Measurements from ENCODE around the gene SPTA1.

Gene SPTA1

DNA sequence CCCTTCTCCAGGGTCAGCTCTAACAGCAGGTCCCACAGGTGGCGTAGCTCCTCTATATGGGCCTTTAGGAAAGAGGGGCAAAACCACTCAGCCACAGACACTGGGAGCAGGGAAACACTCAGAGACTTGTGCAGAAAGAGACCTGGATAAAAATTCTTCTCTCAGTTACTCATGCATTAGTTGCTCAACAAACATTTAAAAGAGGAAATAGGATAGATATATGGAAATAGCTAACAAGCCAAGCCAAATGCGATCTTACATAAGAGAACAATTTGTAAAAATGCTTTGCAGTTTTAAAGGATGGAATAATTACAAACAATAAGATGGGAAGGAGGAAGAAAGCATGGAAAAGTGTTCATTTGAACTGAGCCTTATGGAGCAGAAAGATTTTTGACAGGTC lies 4.9 kb downstream of the SPTA1 start:
- FAIRE-seq (no peak), DNase-seq (ENCODE audit: insufficient read length) (no peak)
- TF ChIP-seq POLR2A (IDR thresholded peaks at IDR 0.05; ENCODE audit: low read depth, low read length), result no peak
- TF ChIP-seq POLR2AphosphoS5 (IDR thresholded peaks at IDR 0.05; ENCODE audit: low read depth, low read length), result no peak
- TF ChIP-seq TAF1 (IDR thresholded peaks at IDR 0.05; ENCODE audit: borderline replicate concordance, low read depth, low read length), result no peak

DNA sequence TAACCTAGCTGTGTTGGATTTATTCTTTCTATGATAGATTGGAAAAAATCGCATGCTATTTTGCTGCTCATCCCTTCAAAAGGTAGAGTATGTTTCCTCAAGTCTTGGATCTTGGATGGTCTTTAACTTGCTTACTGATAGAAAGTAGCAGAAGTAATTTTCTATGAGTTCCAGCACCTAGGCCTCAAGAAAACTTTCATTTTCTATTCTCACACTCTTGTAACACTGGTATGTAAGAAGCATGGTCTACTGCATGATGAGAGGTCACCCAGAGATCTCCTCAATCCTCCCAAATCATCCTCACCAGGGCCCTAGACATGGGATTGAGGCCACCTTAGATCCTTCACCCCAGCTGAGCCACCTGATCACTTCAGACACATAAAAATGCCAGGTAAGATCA lies 7.2 kb downstream of the SPTA1 start:
- FAIRE-seq, result no peak
- DNase-seq (ENCODE audit: insufficient read length), result no peak
- no peak for TF ChIP-seq POLR2AphosphoS5 (IDR thresholded peaks at IDR 0.05; ENCODE audit: low read depth, low read length)

DNA sequence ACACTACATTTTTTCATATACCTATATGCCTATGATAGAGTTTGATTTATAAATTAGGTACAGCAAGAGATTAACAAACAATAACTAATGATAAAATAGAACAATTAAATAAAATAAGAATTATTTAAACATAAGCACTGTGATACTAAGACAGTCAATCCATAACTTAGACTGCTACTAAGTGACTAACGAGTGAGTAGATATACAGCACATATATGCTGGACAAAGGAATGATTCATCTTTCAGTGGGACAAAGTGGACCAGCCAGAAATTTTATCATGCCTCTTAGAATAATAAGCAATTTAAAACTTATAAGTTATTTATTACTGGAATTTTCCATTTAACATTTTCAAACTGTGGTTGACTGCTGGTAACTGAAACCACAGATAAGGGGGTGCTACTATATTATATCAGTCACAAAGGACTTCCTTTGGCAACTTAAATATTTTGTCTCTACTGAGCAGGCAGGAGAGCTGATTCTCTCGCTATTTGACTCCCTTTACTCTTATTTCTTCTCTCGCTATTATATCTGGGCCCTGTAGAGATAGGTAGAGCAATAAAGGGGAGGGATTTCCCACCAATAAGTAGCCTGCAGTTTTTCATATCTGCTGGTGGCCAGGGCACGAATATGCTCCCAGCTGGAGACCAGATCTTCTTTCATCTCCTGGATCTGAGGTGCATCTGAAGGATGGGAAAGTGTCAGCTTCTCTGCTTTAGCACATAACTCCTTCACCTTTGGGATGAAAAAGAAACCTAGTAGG lies 10.8 kb downstream of the SPTA1 start:
- TF ChIP-seq TAF1 (IDR thresholded peaks at IDR 0.05; ENCODE audit: borderline replicate concordance, low read depth, low read length), result no peak
- TF ChIP-seq POLR2A (IDR thresholded peaks at IDR 0.05; ENCODE audit: low read depth, low read length), result no peak
- TF ChIP-seq POLR2AphosphoS5 (IDR thresholded peaks at IDR 0.05; ENCODE audit: low read depth, low read length), result no peak
- DNase-seq (ENCODE audit: insufficient read length) (no peak), FAIRE-seq (no peak)

DNA sequence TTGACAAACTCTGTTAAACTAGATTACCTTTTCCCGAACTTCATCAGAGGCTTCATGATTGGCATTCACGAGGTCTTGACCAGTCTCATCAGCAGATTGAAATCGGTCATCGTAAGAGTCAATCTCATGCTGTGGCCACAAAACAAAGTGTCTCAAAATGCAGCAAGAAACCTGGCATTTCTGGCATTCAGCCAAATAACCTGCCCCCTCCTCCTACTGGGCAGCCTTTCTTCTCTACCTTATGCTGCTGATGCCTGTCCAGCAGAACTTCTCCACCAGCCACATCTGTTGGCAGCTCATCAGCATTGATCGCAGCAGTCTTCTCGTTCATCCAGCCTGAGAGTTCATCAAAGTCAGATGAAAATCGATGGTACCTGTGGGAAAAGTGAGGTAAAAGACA lies 12.2 kb downstream of the SPTA1 start:
- no peak for TF ChIP-seq TAF1 (IDR thresholded peaks at IDR 0.05; ENCODE audit: borderline replicate concordance, low read depth, low read length)
- TF ChIP-seq POLR2A (IDR thresholded peaks at IDR 0.05; ENCODE audit: low read depth, low read length), result no peak
- no peak for TF ChIP-seq POLR2AphosphoS5 (IDR thresholded peaks at IDR 0.05; ENCODE audit: low read depth, low read length)
- DNase-seq (ENCODE audit: insufficient read length) (no peak), FAIRE-seq (no peak)

DNA sequence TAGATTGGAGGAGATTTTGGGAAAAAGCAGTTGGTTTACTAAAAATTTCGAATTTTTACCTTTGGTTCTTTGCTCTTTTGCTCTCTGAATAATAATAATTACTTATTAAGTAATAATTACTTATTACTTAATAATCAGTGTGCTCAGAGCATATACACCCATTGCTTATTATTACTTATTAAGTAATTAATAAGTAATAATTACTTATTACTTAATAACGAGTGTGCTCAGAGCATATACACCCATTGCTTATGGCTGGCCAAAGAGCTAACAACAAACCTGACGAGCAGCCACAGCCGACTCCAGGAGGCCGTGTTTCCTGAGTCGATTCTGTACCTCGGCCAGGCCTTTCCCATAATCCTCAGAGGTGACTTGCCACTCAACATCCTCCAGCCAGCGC lies 20.5 kb downstream of the SPTA1 start:
- no peak for FAIRE-seq
- DNase-seq (ENCODE audit: insufficient read length), result no peak
- TF ChIP-seq POLR2AphosphoS5 (IDR thresholded peaks at IDR 0.05; ENCODE audit: low read depth, low read length), result no peak
- no peak for TF ChIP-seq POLR2A (IDR thresholded peaks at IDR 0.05; ENCODE audit: low read depth, low read length)
- no peak for TF ChIP-seq TAF1 (IDR thresholded peaks at IDR 0.05; ENCODE audit: borderline replicate concordance, low read depth, low read length)

DNA sequence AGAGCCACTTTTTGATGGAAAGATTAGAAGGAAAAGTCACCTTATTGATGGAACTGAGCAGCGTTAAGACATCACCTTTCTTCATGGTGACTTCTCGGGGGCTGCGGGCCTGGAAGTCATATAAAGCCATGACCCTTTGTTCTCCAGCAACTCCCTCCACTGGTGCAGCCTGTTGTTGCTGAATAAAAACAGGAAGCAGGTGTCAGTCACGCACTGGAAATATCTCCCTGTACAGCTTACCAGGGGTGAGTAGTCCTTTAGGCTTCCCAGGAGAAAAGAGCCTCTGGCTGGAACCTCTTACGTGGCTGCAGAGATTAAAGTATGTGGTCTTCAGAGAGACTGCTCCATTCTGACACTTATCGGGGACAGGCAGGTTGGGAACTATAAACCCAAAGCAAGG lies 31.9 kb downstream of the SPTA1 start:
- no peak for TF ChIP-seq POLR2A (IDR thresholded peaks at IDR 0.05; ENCODE audit: low read depth, low read length)
- TF ChIP-seq TAF1 (IDR thresholded peaks at IDR 0.05; ENCODE audit: borderline replicate concordance, low read depth, low read length), result no peak
- no peak for TF ChIP-seq POLR2AphosphoS5 (IDR thresholded peaks at IDR 0.05; ENCODE audit: low read depth, low read length)
- FAIRE-seq (no peak), DNase-seq (ENCODE audit: insufficient read length) (no peak)

DNA sequence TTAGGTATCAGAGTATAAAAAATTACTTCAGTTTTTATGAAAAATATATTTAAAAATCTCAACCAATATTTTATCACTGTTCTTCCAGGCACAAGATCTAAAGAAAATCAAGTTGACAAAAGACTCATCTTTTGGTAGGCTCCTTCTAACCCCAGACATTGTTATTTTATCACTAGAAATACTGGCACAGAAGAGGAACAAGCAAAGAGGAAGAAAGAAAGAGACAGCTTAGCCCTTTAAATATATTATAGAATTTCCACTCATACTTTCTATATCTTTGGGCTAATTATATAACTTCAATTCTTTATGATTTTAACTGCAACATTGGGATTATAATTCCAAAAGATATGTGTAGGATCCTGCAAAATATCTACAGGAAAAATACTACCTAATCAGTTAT lies 32.4 kb downstream of the SPTA1 start:
- DNase-seq (ENCODE audit: insufficient read length), result no peak
- TF ChIP-seq TAF1 (IDR thresholded peaks at IDR 0.05; ENCODE audit: borderline replicate concordance, low read depth, low read length) (no peak), POLR2AphosphoS5 (IDR thresholded peaks at IDR 0.05; ENCODE audit: low read depth, low read length) (no peak), POLR2A (IDR thresholded peaks at IDR 0.05; ENCODE audit: low read depth, low read length) (no peak)
- no peak for FAIRE-seq

DNA sequence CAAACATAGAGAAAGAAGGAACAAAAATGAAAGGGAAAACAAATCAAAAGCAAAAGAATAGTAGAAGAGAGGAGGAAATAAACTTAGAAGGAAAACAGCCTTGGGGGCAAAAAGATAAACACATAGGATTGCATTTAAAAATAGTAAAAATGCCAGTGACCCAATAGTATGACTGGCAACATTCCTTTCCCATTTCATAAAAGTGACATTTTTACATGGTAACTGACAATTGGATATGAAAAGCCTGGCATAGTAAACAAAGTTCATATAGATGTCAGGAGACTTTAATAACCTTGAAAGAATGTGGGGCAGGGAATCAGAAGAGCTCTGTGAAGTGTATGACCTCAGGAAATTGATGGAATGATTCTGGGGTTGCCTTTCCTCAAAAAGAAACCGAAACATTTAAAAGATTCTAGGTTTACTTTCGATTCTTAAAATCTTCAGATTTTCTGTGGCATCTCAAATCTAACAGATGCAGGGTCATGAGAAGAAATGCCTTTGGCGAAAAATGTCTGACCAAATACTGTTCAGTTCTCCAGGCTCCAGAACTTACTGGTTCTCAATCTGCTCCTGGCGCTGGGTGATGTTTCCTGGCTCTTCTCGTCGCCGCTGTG lies 33.7 kb downstream of the SPTA1 start:
- TF ChIP-seq POLR2AphosphoS5 (IDR thresholded peaks at IDR 0.05; ENCODE audit: low read depth, low read length), result no peak
- TF ChIP-seq POLR2A (IDR thresholded peaks at IDR 0.05; ENCODE audit: low read depth, low read length), result no peak
- no peak for TF ChIP-seq TAF1 (IDR thresholded peaks at IDR 0.05; ENCODE audit: borderline replicate concordance, low read depth, low read length)
- FAIRE-seq, result no peak
- DNase-seq (ENCODE audit: insufficient read length), result no peak

DNA sequence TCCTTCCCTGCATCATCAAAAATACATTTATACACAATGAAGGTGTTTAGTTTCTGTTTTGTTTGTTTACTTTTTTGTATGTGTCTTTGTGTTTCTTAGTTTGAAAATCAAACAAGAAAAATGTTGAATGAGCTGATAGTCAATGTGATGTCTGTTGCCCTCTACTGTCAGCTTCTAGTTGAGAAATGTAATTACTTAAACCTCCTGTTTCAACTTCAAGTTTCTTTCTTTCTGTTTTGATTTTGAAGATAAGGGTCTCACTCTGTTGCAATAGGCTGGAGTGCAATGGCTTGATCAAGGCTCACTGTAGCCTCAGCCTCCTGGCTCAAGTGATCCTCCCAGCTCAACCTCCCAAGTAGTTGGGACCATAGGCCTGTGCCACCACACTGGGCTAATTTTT lies 37.5 kb downstream of the SPTA1 start:
- no peak for FAIRE-seq
- DNase-seq (ENCODE audit: insufficient read length), result no peak
- no peak for TF ChIP-seq POLR2A (IDR thresholded peaks at IDR 0.05; ENCODE audit: low read depth, low read length)
- no peak for TF ChIP-seq POLR2AphosphoS5 (IDR thresholded peaks at IDR 0.05; ENCODE audit: low read depth, low read length)
- TF ChIP-seq TAF1 (IDR thresholded peaks at IDR 0.05; ENCODE audit: borderline replicate concordance, low read depth, low read length), result no peak

DNA sequence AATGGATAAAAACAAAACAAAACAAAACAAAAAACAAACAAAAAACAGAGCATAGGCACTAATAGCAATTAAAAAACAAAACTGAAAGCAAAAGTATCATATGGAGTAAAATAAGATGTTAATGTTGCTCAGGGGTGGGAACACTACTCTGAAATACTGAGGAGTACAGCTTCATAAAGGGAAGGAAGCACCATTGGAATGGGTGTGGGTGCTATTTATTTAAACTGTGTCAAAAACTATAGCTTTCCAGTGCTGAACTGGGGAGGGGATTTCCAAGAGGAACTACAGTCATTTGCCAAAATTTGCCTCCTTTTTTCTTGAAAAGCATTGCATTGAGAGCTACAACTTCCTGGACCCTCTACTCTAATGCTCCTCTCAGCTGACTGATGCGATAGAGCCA lies 40.0 kb downstream of the SPTA1 start:
- FAIRE-seq (no peak), DNase-seq (ENCODE audit: insufficient read length) (no peak)
- TF ChIP-seq POLR2A (IDR thresholded peaks at IDR 0.05; ENCODE audit: low read depth, low read length) (no peak), TAF1 (IDR thresholded peaks at IDR 0.05; ENCODE audit: borderline replicate concordance, low read depth, low read length) (no peak), POLR2AphosphoS5 (IDR thresholded peaks at IDR 0.05; ENCODE audit: low read depth, low read length) (no peak)

DNA sequence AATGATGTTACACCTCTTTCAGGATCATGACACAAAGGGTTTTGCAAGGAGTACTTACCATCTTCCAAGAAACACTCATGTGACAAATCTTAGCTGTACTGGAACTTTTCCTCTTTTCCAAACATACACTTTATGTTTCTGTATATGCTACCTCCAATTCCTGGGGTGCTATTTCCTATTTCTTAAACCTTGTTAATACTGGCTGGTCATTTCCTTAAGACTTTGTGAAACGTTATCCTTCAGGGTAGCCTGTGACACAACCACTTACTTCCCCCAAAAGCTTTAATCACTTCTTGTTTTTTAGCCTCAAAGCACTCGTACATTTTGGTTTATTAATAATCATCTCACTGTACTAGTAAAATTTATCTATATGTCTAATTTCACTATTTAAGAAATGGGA lies 42.1 kb downstream of the SPTA1 start:
- TF ChIP-seq TAF1 (IDR thresholded peaks at IDR 0.05; ENCODE audit: borderline replicate concordance, low read depth, low read length) (no peak), POLR2AphosphoS5 (IDR thresholded peaks at IDR 0.05; ENCODE audit: low read depth, low read length) (no peak), POLR2A (IDR thresholded peaks at IDR 0.05; ENCODE audit: low read depth, low read length) (no peak)
- DNase-seq (ENCODE audit: insufficient read length) (no peak), FAIRE-seq (no peak)

DNA sequence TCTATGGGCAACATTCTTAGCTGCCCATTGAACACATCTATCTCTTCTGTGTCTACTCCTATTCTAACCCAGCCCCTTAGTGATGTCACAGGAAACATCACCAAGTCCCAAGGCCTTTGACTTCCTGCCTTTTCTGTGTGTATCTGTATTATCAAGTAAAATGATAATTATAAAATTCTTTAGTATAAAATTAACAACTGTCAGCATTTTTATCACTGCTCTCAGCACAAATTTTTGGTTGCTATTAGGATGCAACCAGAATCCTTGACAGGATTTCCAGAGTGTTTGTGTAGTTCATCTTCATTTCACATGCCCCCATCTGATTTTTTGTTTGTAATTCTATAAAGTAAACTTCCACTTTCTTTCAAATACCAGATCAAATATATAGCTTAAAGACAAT lies 47.6 kb downstream of the SPTA1 start:
- no peak for TF ChIP-seq POLR2AphosphoS5 (IDR thresholded peaks at IDR 0.05; ENCODE audit: low read depth, low read length)
- DNase-seq (ENCODE audit: insufficient read length), result no peak
- no peak for FAIRE-seq

All from GM12892 (cell line).